HFFc6 (cell line): Measurements from ENCODE around the gene LRRFIP2. TPM values are rescaled to one million over a fixed set of nuclear protein-coding genes. Genes with fewer than 3 reads are reported as not detected.

ENCODE experiments used
- DNase-seq: peaks from one replicate; pipeline ENCODE4 v3.0.0-alpha.2; 2018
- H3K27ac Mint-ChIP-seq: 2 replicates; pipeline ENCODE4 v1.8.0; 2020; ENCODE audit warnings: mild to moderate bottlenecking, mixed read lengths
- H3K27me3 Mint-ChIP-seq: 2 replicates; pipeline ENCODE4 v1.8.0; 2021; ENCODE audit warnings: mild to moderate bottlenecking, moderate library complexity, mixed read lengths; ENCODE audit not compliant: insufficient read depth
- H3K36me3 Mint-ChIP-seq: 2 replicates; pipeline ENCODE4 v1.8.0; 2021; ENCODE audit warnings: low read depth, mixed read lengths
- H3K4me1 Mint-ChIP-seq: 2 replicates; pipeline ENCODE4 v1.8.0; 2020; ENCODE audit warnings: low read depth, mixed read lengths
- H3K4me3 Mint-ChIP-seq: 2 replicates; pipeline ENCODE4 v1.8.0; 2020; ENCODE audit warnings: mild to moderate bottlenecking, moderate library complexity, mixed read lengths
- H3K9me3 Mint-ChIP-seq: 2 replicates; pipeline ENCODE4 v1.8.0; 2020; ENCODE audit warnings: mild to moderate bottlenecking, mixed read lengths
- CTCF ChIP-seq: fragments of 200-600 bp; sonication (generic); IDR thresholded peaks from 2 replicates; pipeline ENCODE4 v1.5.0; 2021; ENCODE audit warnings: antibody characterized with exemption, mild to moderate bottlenecking
- total RNA-seq, 6 experiments: library from RNA; stranded (reverse); fragmentation: NEBNext Ultra II Directional; extraction: Animal tissue kit (Norgen Biotek cat#: 25700); gene quantifications; 2 replicates in 1 of 6; 3 replicates in 5 of 6; pipeline ENCODE4 v1.2.3, GENCODE V29; 2021

LRRFIP2 gene
- total RNA-seq, 6 experiments from 2014 or later = 124 to 151 (median 134) TPM

GRCh38 chr3:37092484-37092883, 81.9 kb downstream of the LRRFIP2 start:
- H3K27me3 Mint-ChIP-seq = no peaks in the 10 kb centered on the region; the same call in 1 of the 2 replicates
- no peaks in the 10 kb centered on the region for H3K9me3 Mint-ChIP-seq
- DNase-seq = no peak
- H3K36me3 Mint-ChIP-seq = peaks cover 53% of the 10 kb centered on the region
- TF ChIP-seq CTCF = no peak
- H3K4me1 Mint-ChIP-seq = peaks cover 50% of the 10 kb centered on the region
- H3K27ac Mint-ChIP-seq = peak overlapping the region; percentile 25
- no peak overlapping the region for H3K4me3 Mint-ChIP-seq

GRCh38 chr3:37087870-37088269, 86.5 kb downstream of the LRRFIP2 start:
- H3K4me3 Mint-ChIP-seq = no peak overlapping the region

GRCh38 chr3:37086918-37087317, 87.5 kb downstream of the LRRFIP2 start:
- Mint-ChIP-seq H3K36me3 (peaks cover 54% of the 10 kb centered on the region), H3K27me3 (peaks cover 2% of the 10 kb centered on the region; the same call in 1 of the 2 replicates), H3K4me3 (no peak overlapping the region), H3K9me3 (no peaks in the 10 kb centered on the region), H3K4me1 (peaks cover 21% of the 10 kb centered on the region), H3K27ac (peak overlapping the region; percentile 43; the same call in 1 of the 2 replicates)
- TF ChIP-seq CTCF = no peak
- no peak for DNase-seq

More at GRCh38 chr3:37087870-37088269, 86.5 kb downstream of the LRRFIP2 start:
- Mint-ChIP-seq H3K36me3 (peaks cover 54% of the 10 kb centered on the region), H3K4me1 (peaks cover 21% of the 10 kb centered on the region), H3K9me3 (no peaks in the 10 kb centered on the region), H3K27ac (no peak overlapping the region), H3K27me3 (peaks cover 2% of the 10 kb centered on the region; the same call in 1 of the 2 replicates)
- DNase-seq = no peak
- TF ChIP-seq CTCF = no peak

GRCh38 chr3:37082317-37082716, 92.1 kb downstream of the LRRFIP2 start:
- no peak for DNase-seq
- H3K4me1 Mint-ChIP-seq = peaks cover 14% of the 10 kb centered on the region
- H3K36me3 Mint-ChIP-seq = peaks cover 50% of the 10 kb centered on the region
- no peaks in the 10 kb centered on the region for H3K9me3 Mint-ChIP-seq
- H3K27me3 Mint-ChIP-seq = peaks cover 2% of the 10 kb centered on the region; the same call in 1 of the 2 replicates
- H3K4me3 Mint-ChIP-seq = no peak overlapping the region
- H3K27ac Mint-ChIP-seq = no peak overlapping the region
- no peak for TF ChIP-seq CTCF

- no peak for DNase-seq
- no peaks in the 10 kb centered on the region for H3K9me3 Mint-ChIP-seq
- no peak overlapping the region for H3K27ac Mint-ChIP-seq
- H3K4me3 Mint-ChIP-seq = no peak overlapping the region
- H3K36me3 Mint-ChIP-seq = peaks cover 44% of the 10 kb centered on the region
- no peaks in the 10 kb centered on the region; the same call in none of the 2 replicates for H3K27me3 Mint-ChIP-seq
- no peak for TF ChIP-seq CTCF
- peaks cover 45% of the 10 kb centered on the region for H3K4me1 Mint-ChIP-seq
Observed at GRCh38 chr3:37075955-37076354, 98.4 kb downstream of the LRRFIP2 start.
